PFSK-1 (cell line): ENCODE measurements around the gene TMEM250.

Experiments used
- FOXP2 ChIP-seq: optimal IDR thresholded peaks from 2 replicates; pipeline ENCODE3; 2011; ENCODE audit warnings: borderline replicate concordance, control low read depth, inconsistent platforms; ENCODE audit not compliant: insufficient read depth; ENCODE audit errors: extremely low read length, extremely low read depth
- POLR2AphosphoS5 ChIP-seq: IDR thresholded peaks from 2 replicates; pipeline ENCODE4 v1.6.1; 2012; ENCODE audit warnings: low read depth, mild to moderate bottlenecking, control low read depth, low read length, moderate library complexity
- SIN3A ChIP-seq: IDR thresholded peaks from 2 replicates; pipeline ENCODE4 v1.6.1; 2012; ENCODE audit warnings: mild to moderate bottlenecking, low read length, moderate library complexity, borderline replicate concordance; ENCODE audit not compliant: insufficient read depth
- TAF1 ChIP-seq: IDR thresholded peaks from 2 replicates; pipeline ENCODE4 v1.6.1; 2012; ENCODE audit warnings: low read length, control low read depth, borderline replicate concordance; ENCODE audit not compliant: insufficient read depth
- TF ChIP-seq, protein P1 (sequence below), 2 experiments: IDR thresholded peaks; 2 replicates each; pipeline versions ENCODE4 v1.6.1 to v1.8.0; 2011 to 2012; ENCODE audit warnings: low read depth in 2 of 2, low read length in 2 of 2, control low read depth in 1 of 2, inconsistent platforms in 1 of 2, mild to moderate bottlenecking in 1 of 2, moderate library complexity in 1 of 2; ENCODE audit not compliant: insufficient read depth in 1 of 2

DNA sequence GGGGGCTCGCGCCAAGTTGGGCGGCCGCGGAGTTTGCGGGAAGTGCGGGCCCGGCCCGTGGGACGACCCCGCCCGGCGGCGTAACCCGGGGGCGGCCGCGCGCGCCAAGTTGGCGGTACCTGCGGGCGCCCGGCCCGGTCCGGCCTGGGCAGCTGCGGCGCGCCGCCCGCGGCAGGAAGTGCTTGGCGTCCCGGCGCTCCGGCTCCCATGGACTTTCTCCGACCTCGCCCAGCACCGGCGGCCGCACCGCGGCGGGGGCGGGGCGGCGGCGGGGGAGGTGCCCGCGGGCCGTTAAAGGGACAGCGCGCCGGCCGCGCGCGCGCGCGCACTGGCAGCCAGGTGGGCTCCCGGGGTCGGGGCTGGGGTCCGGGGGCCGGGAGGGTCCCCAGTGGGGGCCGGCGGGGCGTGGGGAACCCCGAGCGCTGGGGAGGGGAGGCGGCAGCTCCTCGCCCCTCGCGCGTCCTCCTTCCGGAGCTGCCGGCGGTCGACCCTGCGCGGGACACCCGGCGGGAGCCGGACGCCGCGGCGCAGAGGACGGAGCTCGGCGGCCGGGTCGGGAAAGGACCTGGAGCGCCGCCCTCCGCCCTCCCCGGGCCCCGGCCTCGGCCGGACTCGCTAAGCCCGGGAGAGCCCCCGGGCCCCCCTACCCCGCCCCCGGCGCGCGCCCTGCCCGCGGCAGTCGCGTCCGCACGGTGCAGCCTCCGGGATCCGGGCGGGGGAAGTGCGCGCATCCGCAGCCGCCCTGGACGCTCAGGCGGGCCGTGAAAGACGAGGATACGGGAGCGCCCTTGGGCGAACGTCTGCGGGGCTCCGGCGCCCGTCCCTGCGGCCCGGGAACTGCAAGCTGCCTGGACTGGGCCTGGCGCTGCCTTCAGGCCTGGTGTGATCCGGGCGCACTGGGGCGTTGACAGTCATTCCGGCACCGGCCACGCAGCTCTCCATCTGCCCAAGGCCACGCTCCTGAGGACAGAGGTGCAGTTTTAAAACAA lies 23.3 kb downstream of the TMEM250 start, which contains the start of gene NACC2:
- no peak for TF ChIP-seq TAF1
- no peak for TF ChIP-seq POLR2AphosphoS5
- TF ChIP-seq, protein P1, sequence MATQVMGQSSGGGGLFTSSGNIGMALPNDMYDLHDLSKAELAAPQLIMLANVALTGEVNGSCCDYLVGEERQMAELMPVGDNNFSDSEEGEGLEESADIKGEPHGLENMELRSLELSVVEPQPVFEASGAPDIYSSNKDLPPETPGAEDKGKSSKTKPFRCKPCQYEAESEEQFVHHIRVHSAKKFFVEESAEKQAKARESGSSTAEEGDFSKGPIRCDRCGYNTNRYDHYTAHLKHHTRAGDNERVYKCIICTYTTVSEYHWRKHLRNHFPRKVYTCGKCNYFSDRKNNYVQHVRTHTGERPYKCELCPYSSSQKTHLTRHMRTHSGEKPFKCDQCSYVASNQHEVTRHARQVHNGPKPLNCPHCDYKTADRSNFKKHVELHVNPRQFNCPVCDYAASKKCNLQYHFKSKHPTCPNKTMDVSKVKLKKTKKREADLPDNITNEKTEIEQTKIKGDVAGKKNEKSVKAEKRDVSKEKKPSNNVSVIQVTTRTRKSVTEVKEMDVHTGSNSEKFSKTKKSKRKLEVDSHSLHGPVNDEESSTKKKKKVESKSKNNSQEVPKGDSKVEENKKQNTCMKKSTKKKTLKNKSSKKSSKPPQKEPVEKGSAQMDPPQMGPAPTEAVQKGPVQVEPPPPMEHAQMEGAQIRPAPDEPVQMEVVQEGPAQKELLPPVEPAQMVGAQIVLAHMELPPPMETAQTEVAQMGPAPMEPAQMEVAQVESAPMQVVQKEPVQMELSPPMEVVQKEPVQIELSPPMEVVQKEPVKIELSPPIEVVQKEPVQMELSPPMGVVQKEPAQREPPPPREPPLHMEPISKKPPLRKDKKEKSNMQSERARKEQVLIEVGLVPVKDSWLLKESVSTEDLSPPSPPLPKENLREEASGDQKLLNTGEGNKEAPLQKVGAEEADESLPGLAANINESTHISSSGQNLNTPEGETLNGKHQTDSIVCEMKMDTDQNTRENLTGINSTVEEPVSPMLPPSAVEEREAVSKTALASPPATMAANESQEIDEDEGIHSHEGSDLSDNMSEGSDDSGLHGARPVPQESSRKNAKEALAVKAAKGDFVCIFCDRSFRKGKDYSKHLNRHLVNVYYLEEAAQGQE (IDR thresholded peaks at IDR 0.05; ENCODE audit: insufficient read depth in 1 of 2, low read depth in 2 of 2, low read length in 2 of 2) = no peak
- no peak for TF ChIP-seq SIN3A
- TF ChIP-seq FOXP2 = no peak
